ENCODE results near the gene HECTD3.

Gene HECTD3

DNA sequence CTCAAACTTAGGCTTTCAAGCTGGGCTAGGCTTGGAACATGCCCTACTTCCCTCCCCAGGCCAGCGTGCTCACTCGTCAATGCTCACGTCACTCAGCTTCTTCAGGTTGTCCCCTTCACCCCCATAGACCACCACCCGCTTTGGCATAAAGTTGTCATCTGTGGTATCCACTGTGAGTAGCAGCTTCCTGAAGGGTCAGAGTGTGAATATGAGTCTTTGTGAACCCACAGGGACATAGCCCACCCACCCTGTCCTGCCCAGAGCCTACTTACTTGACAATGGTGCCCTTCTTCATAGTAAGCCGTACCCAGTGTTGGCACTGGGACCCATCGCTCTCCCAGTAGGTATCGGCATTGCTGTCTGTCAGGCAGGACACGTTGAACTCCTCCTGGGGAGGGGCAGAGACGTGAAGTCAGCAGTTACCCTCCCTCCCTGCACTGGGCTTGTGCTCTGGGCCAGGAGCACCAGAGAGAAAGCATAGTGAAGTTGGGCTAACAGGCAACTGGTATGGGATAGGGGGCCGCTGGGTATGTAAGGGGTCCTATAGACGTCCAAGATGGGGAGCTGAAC lies 1.7 kb downstream of the HECTD3 start:
- DNase-seq (ENCODE audit: low read depth) = no peak
- TF ChIP-seq, protein P1, sequence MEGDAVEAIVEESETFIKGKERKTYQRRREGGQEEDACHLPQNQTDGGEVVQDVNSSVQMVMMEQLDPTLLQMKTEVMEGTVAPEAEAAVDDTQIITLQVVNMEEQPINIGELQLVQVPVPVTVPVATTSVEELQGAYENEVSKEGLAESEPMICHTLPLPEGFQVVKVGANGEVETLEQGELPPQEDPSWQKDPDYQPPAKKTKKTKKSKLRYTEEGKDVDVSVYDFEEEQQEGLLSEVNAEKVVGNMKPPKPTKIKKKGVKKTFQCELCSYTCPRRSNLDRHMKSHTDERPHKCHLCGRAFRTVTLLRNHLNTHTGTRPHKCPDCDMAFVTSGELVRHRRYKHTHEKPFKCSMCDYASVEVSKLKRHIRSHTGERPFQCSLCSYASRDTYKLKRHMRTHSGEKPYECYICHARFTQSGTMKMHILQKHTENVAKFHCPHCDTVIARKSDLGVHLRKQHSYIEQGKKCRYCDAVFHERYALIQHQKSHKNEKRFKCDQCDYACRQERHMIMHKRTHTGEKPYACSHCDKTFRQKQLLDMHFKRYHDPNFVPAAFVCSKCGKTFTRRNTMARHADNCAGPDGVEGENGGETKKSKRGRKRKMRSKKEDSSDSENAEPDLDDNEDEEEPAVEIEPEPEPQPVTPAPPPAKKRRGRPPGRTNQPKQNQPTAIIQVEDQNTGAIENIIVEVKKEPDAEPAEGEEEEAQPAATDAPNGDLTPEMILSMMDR (IDR thresholded peaks at IDR 0.05; ENCODE audit: low read depth, low read length, missing control alignments) = no peak
- no peak overlapping the region; the same call in 1 of the 2 replicates for H3K4me3 ChIP-seq (ENCODE audit: low read depth, low read length)

DNA sequence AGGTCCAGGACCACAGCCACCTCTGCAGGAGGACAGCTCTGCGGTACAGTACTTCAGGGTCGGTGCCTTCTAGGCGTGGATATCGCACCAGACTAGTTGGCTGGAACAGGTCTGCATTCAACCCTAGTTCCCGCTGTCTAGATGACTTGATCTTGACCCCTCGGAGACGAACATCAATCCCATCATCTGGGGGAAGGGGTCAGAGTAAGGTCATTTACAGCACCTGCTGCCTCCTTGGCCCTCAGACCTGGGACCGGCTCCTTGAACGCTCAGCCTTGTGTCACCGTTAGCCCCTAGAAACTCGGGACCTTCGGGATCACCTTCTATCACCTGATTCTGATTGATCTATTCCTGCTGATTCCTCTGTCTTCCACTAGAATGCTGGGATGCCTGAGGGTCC lies 2.6 kb downstream of the HECTD3 start:
- no peak overlapping the region for H3K4me3 ChIP-seq (ENCODE audit: low read depth, low read length)
- no peak for DNase-seq (ENCODE audit: low read depth)
- TF ChIP-seq, protein P1 (IDR thresholded peaks at IDR 0.05; ENCODE audit: low read depth, low read length, missing control alignments) = no peak

DNA sequence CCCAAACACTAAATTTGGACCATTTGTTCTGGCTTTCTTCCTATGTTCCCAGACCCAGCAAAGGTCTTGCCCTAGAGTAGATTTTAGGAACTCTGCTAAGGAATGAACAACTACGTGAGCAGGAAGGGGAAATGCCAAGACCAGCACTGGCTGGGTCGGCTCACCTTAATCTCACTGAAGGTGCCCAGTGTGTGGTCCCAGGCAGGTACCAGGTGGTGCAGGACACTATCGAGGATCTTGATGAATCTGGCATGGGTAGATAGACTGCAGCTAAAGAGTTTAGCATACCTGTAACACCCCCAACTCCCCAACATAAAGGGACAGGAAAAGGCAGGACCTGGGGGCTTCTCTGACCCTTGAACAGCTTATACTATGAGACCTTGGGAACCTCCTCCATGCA lies 3.0 kb downstream of the HECTD3 start:
- DNase-seq (ENCODE audit: low read depth) = no peak
- TF ChIP-seq, protein P1 (IDR thresholded peaks at IDR 0.05; ENCODE audit: low read depth, low read length, missing control alignments) = no peak
- no peak overlapping the region for H3K4me3 ChIP-seq (ENCODE audit: low read depth, low read length)

DNA sequence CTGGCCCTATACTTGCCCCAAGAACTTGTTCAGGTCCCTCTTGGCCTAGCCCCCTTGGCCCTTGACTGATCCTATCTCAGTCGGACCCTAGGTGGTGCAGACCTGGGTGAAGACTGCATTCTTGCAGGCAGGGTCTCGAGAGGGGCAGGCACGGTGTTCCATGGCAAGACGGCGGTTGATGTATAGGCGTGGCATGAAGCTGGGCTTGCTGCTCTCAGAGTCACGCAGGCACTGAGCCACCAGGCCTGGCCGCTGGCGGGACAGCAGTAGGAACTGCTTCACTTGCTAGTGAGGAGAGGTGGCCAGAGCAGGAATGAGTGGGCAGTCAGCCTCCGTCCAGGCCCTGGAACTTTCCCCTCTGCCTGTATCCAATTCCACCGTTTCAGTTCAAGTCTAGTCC lies 3.8 kb downstream of the HECTD3 start:
- TF ChIP-seq, protein P1 (IDR thresholded peaks at IDR 0.05; ENCODE audit: low read depth, low read length, missing control alignments) = no peak
- no peak for DNase-seq (ENCODE audit: low read depth)

DNA sequence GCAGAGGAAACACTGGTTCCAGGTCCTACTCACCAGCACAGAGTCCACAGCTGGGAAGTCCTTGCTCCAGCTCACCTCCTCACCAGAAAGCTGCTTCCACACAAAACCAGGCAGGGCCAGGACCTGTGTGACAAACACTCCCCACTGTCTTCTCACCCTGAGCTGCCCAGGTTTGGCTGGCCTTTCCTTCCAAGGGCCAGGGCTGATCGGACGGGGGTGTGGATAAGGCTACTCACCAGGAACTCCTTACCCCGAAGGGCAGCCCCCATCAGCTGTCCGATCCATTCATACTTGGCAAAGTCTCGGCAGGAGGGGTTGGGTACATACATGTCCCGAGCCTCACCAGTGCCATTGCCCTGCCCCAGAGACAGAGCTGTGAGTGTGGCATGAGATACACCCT lies 5.4 kb downstream of the HECTD3 start:
- no peak for DNase-seq (ENCODE audit: low read depth)
- TF ChIP-seq, protein P1 (IDR thresholded peaks at IDR 0.05; ENCODE audit: low read depth, low read length, missing control alignments) = no peak
- H3K4me3 ChIP-seq (ENCODE audit: low read depth, low read length) = no peak overlapping the region

More for the DNA sequence above, 3.8 kb downstream of the HECTD3 start:
- no peak overlapping the region for H3K4me3 ChIP-seq (ENCODE audit: low read depth, low read length)

DNA sequence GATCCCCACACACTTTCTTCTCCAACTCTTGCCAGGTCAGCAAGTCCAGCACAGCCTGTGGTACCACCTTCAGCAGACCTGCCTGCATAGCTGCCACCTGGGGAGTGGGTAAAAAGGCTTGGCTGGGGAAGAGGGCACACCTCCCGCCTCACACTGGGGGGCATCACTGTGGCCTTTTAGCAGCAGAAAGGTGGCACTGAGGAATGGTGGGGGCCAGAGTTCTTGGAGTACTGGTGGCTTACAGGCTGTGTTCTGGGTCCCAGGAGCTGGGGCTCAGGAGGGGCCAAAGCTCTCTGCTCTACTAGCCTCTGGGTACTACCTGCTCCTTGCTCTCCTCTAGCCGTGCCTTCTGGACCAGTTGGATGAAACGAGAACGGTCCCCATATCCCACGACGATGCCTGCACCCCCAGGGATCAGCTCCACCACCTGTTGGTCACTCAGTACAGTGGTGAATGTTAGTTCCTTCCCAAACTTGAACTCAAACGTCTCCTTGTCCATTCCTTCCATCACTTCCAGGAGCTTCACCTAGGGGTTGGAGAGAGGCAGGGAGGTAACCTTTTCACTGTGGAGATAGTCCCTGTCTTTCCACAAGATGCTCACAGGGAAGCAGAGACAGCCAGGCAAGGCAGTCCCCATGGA lies 6.7 kb downstream of the HECTD3 start:
- no peak overlapping the region for H3K4me3 ChIP-seq (ENCODE audit: low read depth, low read length)
- no peak for DNase-seq (ENCODE audit: low read depth)
- TF ChIP-seq, protein P1 (IDR thresholded peaks at IDR 0.05; ENCODE audit: low read depth, low read length, missing control alignments) = no peak

DNA sequence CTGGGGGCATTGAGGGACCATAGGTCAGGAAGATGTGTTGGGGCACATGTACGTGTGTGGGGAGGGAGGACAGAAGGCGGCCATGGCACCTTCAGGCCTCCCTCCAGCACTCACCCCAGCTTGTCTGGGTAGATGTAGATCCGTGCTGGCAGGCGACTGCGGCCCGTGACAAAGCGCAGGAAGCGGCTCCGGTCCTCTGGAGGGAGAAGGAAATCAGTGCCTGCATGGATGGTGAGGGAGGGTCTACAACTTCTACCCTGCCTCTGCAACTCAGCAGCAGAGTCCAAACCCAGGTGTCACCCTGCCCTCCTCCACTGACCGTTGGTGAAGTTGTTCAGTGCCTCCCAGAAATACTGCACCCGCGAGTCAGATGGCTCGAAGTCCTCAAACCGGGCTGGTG lies 7.4 kb downstream of the HECTD3 start:
- no peak for DNase-seq (ENCODE audit: low read depth)
- TF ChIP-seq, protein P1 (IDR thresholded peaks at IDR 0.05; ENCODE audit: low read depth, low read length, missing control alignments) = no peak
- H3K4me3 ChIP-seq (ENCODE audit: low read depth, low read length) = no peak overlapping the region

Data from GM12864 (cell line).